Mucosa of stomach (tissue), 1 donor: ENCODE results near the gene OSBPL2.

ENCODE experiments used
- H3K27me3 ChIP-seq: one replicate; pipeline ENCODE4 v1.7.0; 2013; ENCODE audit warnings: mild to moderate bottlenecking, low read length; ENCODE audit not compliant: control insufficient read depth, insufficient read depth
- H3K36me3 ChIP-seq: one replicate; pipeline ENCODE4 v1.7.0; 2013; ENCODE audit warnings: low read length; ENCODE audit not compliant: control insufficient read depth, insufficient read depth
- H3K4me1 ChIP-seq: one replicate; pipeline ENCODE4 v1.7.0; 2013; ENCODE audit warnings: mild to moderate bottlenecking, low read length; ENCODE audit not compliant: control insufficient read depth, insufficient read depth
- H3K4me3 ChIP-seq: one replicate; pipeline ENCODE4 v1.7.0; 2013; ENCODE audit warnings: low read length
- H3K9ac ChIP-seq: one replicate; pipeline ENCODE4 v1.7.0; 2013; ENCODE audit warnings: mild to moderate bottlenecking, low read length, moderate library complexity
- H3K9me3 ChIP-seq: one replicate; pipeline ENCODE4 v1.7.0; 2013; ENCODE audit warnings: mild to moderate bottlenecking, low read length, moderate library complexity; ENCODE audit not compliant: control insufficient read depth
- donor health status: Pancreatic carcinoma.

OSBPL2 gene

DNA sequence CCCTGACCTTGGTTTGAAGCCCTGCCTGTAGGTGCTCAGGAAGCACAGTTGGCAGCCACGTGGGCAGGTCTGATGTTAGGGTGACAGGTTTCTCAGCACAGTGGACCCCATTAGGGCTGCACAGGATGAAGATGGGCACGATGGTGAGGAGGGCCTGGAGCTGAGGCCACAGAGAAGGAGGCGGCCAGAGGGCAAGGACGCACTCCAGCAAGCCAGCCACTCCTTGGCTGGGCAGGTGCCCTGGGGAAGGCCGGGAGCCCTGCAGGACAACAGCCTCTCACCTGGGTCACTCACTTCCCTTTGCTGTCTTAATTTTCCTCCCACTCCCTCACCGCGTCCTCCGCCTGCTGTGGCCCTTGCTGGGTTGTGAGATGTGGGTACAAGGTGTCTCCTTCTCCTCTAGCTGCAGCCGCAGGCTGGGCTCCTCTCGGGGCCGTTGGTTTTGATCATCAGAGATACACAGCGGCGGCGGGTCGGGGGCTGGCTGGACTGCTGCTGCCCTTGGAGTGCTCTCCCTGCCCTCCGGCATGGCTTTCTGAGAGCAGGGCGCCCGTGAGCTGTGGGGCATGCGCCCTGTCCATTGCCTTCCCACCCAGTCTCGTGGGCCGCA, 5.7 kb downstream of the OSBPL2 start:
- no peaks in the 10 kb centered on the region for H3K36me3 ChIP-seq
- H3K4me1 ChIP-seq: peaks cover 54% of the 10 kb centered on the region
- H3K27me3 ChIP-seq: no peaks in the 10 kb centered on the region
- H3K9ac ChIP-seq: no peak overlapping the region
- no peaks in the 10 kb centered on the region for H3K9me3 ChIP-seq
- H3K4me3 ChIP-seq: no peak overlapping the region

DNA sequence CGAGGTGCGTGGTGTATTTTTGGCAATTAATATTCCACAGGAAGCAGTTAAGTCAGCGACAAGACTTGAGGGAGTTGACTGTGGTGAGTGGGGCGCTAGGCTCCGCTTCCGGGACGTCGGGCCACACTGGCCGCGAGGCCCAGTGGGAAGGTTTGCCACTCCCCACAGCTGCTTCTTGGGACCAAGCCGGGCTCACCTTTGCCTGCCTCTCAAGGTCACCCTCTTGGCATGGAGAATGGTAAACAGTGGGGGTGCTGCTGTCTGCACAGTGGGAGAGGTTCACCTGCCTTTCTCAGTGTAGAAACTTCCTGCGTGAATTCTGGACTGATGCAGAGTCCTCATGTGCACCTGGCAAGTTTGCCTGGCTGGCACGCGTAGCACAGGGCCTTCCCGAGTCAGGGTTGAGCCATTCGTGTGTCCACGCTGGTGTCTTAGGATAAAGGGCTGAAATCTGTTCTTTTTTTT, 6.4 kb downstream of the OSBPL2 start:
- Histone ChIP-seq H3K4me1 (peaks cover 49% of the 10 kb centered on the region), H3K9ac (no peak overlapping the region)

DNA sequence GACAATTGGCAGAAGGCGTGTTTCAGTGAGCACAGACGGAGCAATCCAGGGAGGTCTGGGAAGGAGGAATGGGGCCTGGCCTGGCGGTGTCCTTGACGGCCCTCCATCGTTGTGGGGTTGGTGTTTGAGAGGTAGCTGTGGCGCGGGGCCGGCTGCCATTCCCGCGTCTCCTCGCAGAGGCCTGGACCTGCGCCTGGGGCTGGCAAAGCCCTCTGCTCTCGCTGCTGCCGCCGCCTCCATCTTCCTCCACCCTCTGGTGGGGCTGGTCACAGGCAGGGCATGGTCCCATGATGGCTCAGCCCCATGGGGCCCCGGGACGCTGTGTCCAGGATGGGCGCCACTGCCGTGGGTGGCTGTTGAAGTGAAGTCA, 7.6 kb downstream of the OSBPL2 start:
- Histone ChIP-seq H3K27me3 (no peaks in the 10 kb centered on the region), H3K36me3 (no peaks in the 10 kb centered on the region), H3K4me1 (peaks cover 37% of the 10 kb centered on the region), H3K4me3 (no peak overlapping the region), H3K9ac (no peak overlapping the region), H3K9me3 (no peaks in the 10 kb centered on the region)

More for the DNA sequence above, 6.4 kb downstream of the OSBPL2 start:
- Histone ChIP-seq H3K36me3 (no peaks in the 10 kb centered on the region), H3K27me3 (no peaks in the 10 kb centered on the region), H3K9me3 (no peaks in the 10 kb centered on the region), H3K4me3 (no peak overlapping the region)

DNA sequence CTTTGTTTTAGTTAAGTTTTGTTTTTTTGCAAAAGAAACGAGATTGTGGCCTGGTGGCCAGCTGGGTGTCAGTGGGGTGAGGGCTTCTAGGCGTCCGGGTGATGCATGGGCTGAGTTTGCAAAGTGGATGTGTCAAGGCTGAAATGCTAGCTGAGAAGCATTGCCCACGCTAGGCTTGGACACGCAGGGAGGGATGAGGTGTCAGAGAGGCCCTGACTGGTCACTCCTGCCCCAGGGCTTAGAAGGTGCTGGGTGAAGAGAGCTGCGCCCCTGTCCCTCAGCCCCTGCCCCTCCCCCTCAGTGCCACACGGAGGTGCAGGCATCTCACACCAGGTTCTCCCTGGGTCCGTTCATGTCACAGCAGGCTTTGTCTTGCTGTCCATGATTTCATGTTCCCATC, 8.1 kb downstream of the OSBPL2 start:
- H3K9ac ChIP-seq: no peak overlapping the region
- no peaks in the 10 kb centered on the region for H3K27me3 ChIP-seq
- no peaks in the 10 kb centered on the region for H3K36me3 ChIP-seq
- no peak overlapping the region for H3K4me3 ChIP-seq
- H3K9me3 ChIP-seq: no peaks in the 10 kb centered on the region
- H3K4me1 ChIP-seq: peaks cover 31% of the 10 kb centered on the region

DNA sequence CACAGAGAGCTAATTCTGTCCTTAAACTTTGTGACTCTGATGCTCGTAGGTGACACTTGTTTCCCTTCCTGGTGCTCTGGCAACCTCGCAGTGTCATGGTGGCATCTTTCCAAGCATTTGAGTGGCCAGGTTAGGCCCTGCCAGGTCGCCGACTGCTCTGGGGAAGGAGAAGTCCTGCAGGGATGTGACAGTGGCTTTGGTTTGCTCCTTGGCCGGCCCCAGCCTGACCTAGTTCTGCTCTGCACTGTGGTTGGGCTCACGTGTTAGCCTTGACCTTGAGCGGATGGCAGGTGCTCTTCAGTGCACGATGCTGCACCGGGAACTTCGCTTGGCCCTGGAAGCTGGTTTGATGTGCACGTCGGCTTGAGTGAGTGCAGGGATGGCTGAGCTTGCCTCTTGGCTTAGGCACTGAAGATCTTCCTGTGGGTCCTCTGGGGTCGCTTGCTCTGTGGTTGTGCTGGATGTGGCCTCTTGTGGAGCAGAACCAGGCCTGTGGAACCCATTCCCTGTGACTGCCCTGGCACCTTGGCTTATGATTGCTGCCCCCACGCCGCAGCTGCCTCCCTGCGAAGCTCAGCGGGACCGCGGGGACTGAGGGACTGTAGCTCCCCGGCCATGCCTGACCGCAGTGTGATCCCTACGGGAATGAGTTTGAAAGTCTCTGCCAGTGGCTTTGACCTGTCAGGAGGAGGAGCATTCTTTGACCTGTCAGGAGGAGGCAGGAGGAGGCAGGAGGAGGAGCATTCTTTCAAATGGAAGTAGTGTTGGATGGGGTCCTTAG, 8.7 kb downstream of the OSBPL2 start:
- H3K4me1 ChIP-seq: peaks cover 26% of the 10 kb centered on the region
- no peaks in the 10 kb centered on the region for H3K9me3 ChIP-seq
- H3K27me3 ChIP-seq: no peaks in the 10 kb centered on the region
- H3K4me3 ChIP-seq: no peak overlapping the region
- no peaks in the 10 kb centered on the region for H3K36me3 ChIP-seq
- no peak overlapping the region for H3K9ac ChIP-seq

DNA sequence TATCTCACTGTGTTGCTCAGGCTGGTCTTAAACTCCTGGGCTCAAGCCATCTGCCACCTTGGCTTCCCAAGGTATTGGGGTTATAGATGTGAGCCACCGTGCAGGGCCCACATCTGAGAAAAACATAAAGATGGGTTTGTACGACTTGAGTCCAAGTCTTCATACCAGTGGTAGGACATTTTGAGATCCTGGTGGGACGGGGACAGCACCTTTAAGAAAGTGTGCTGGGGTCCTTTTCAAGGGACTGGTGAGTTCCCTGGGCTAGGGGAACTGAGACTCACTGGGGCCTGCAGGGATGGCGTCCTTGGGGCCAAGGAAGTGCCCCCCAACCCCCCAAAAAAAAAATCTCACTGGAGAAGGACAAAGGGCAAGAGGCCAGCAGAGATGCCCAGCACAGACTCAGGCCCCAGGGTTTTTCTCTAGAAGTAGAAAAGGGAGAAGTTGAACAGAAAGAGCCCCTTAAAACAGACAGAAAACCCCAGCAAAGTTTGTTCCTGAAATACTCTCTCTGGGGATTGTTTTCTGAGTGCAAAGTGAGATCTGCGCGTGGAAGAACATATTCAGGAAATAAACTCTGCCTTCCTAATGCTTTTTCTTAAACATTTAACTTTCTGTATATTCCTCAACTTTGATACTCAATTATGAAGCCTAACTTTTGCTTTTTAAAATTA, 10.7 kb downstream of the OSBPL2 start:
- Histone ChIP-seq H3K4me3 (no peak overlapping the region), H3K27me3 (no peaks in the 10 kb centered on the region), H3K4me1 (peaks cover 12% of the 10 kb centered on the region), H3K9me3 (no peaks in the 10 kb centered on the region), H3K36me3 (peaks cover 6% of the 10 kb centered on the region), H3K9ac (no peak overlapping the region)

DNA sequence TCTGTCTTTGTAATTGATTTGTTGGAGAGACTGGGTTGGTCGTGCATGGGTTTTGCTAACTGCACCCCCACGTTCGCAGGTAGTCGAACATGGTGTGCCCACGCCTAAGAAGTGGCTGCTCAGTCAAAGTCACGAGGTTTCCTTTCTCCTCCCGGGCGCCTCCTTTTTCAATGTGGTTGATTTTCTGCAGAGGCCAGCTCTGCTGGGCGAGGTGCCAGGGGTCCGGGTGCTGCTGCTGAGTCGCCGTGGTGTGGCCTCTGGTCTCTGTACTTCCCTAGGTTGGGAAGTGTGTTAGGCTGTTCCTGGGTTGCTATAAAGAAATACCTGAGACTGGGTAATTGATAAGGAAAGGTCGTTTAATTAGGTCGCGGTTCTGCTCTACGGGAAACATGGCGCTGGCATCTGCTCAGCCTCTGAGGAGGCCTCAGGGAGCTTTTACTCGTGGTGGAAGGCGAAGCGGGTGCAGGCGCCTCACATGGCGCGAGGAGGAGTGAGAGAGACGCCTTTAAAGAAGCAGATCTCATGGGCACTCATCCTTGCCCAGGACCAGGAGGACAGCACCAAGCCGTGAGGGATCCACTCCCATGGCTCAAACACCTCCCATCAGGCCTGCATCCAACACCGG, 14.1 kb downstream of the OSBPL2 start:
- Histone ChIP-seq H3K9ac (no peak overlapping the region), H3K27me3 (no peaks in the 10 kb centered on the region), H3K36me3 (peaks cover 6% of the 10 kb centered on the region), H3K4me1 (no peaks in the 10 kb centered on the region), H3K9me3 (no peaks in the 10 kb centered on the region), H3K4me3 (no peak overlapping the region)

DNA sequence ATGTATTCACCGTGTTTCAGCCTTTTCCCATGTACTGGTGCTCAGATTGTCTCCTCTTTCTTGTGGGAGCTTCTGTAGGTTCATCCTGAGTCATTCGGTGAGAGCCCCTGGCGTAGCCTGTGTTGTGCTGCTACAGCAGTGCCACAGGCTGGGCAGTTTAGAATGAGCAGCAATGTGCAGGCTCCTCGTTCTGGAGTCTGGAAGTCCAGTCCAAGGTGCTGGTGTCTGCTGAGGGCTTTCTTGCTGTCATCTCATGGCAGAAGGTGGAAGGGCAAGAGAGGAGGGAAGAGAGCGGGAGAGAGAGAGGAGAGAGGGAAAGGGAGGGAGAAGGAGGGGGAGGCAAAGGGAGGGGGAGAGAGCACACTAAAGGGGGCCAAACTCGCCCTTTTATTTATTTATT, 15.1 kb downstream of the OSBPL2 start:
- peaks cover 6% of the 10 kb centered on the region for H3K36me3 ChIP-seq
- H3K4me1 ChIP-seq: no peaks in the 10 kb centered on the region
- no peak overlapping the region for H3K4me3 ChIP-seq
- H3K27me3 ChIP-seq: no peaks in the 10 kb centered on the region
- H3K9me3 ChIP-seq: no peaks in the 10 kb centered on the region
- no peak overlapping the region for H3K9ac ChIP-seq

DNA sequence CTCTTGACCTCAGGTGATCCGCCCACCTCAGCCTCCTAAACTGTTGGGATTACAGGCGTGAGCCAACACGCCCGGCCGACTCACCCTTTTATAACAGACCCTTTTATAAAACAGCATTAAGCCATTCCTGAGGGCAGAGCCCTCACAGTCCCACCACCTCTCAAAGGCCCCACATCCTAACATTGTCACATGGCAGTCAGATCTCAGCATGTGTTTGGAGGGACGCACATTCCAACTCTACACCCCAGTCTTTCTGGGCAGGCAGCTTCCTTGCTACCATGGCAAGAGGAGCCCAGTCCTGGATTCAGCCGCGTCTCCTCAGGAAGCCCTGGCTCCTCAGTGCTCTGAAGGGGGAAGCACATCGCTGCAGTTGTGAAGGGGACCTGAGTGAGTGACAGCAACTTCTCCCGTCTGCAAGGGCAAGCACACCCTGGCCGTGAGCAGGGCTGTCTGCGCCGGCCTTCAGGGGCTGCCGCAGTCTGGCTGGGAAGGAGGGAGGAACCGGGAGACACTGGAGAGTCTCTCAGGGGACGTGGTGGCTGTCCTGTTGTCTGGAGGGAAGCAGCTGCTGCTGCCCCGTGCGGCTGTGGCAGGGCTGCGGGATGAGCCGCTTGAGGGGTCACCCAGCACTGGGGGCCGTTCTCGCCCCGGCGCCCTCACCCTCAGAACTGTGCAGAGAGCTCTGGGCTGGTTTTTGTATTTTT, 15.9 kb downstream of the OSBPL2 start:
- Histone ChIP-seq H3K9ac (no peak overlapping the region), H3K27me3 (no peaks in the 10 kb centered on the region), H3K4me1 (no peaks in the 10 kb centered on the region), H3K9me3 (no peaks in the 10 kb centered on the region), H3K4me3 (no peak overlapping the region), H3K36me3 (peaks cover 6% of the 10 kb centered on the region)

DNA sequence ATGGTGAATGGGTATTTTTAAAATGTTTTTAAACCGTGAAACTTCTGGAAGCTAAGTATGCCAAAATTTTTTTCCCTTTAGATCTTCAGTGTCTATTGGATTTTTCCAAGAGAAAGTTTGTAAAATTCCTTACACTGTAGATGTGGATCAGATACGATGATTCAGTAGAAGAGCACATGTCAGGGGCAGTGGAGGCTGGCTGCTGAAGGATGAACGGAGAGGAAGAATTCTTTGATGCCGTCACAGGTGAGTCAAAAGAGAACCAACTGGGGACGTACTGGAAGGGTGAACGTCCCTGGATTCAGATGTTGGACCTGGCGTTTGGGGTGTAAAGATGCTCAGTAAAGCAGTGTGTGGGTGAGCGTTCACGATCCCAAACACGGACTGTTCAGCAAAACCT, 17.7 kb downstream of the OSBPL2 start:
- Histone ChIP-seq H3K9ac (no peak overlapping the region), H3K4me1 (no peaks in the 10 kb centered on the region), H3K4me3 (no peak overlapping the region), H3K36me3 (peaks cover 12% of the 10 kb centered on the region), H3K9me3 (no peaks in the 10 kb centered on the region), H3K27me3 (no peaks in the 10 kb centered on the region)

DNA sequence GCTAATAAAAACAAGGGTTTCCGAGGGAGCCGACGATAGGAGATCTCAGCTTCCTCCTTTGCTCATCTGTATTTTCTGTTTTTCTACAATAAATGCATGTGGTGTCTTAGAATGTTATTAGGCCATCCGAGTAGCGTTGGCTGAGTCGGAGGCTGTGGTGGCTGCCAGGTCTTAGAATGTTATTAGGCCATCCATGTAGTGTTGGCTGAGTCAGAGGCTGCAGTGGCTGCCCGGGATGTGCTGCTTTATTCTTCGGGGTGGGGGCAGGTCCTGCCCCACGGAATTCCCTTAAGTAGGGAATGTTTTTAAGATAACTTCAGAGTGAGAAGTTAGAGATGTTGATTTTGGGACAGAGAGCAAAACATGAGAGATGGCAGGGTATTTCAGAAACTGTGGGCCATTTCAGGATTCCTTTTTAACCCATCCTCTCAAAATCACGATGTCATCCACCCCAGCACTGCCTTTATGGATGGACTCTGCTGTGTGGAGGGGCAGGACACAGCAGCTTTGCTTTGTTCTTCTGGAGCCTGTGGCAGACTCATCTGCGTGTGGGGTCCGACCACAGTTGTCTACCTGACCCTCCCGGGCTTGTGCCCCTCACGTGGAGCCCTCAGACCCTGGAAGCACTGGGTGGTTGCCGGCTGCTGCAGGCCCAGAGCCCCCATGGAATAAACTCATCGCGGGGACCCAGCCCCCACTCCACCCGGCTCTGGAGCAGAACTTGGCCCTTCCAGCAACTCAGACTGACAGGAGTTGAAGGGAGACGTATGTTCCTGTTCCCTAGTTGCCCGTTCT, 20.4 kb downstream of the OSBPL2 start:
- H3K27me3 ChIP-seq: no peaks in the 10 kb centered on the region
- no peak overlapping the region for H3K9ac ChIP-seq
- H3K4me3 ChIP-seq: no peak overlapping the region
- H3K9me3 ChIP-seq: no peaks in the 10 kb centered on the region
- peaks cover 13% of the 10 kb centered on the region for H3K36me3 ChIP-seq
- H3K4me1 ChIP-seq: no peaks in the 10 kb centered on the region
